K562 (cell line): ENCODE data around the gene LCNL1. TPM values are rescaled to one million over a fixed set of nuclear protein-coding genes. Genes with fewer than 3 reads are reported as not detected.
A peak's percentile ranks its signal among the peaks of the same experiment; 100 is the strongest.

Experiments
- CBX3 ChIP-seq, 2 experiments: IDR thresholded peaks; 1 replicate in 1 of 2; 2 replicates in 1 of 2; pipeline ENCODE4 v1.6.1; 2012; ENCODE audit warnings: inconsistent platforms in 2 of 2, low read length in 2 of 2, borderline replicate concordance in 1 of 2, control low read depth in 1 of 2
- CHD2 ChIP-seq: IDR thresholded peaks from 2 replicates; pipeline ENCODE4 v1.6.1; 2011; ENCODE audit warnings: low read depth, low read length
- COPS2 ChIP-seq: fragments of 450-650 bp; conservative IDR thresholded peaks from 2 replicates; pipeline ENCODE4 v1.6.1; 2016; ENCODE audit warnings: mild to moderate bottlenecking, moderate library complexity
- DACH1 ChIP-seq: fragments of 450-650 bp; IDR thresholded peaks from 2 replicates; pipeline ENCODE4 v1.6.1; 2018; ENCODE audit not compliant: partially characterized antibody
- GATAD2B ChIP-seq: fragments of 450-650 bp; IDR thresholded peaks from 2 replicates; pipeline ENCODE4 v1.6.1; 2017; ENCODE audit warnings: mild to moderate bottlenecking, borderline replicate concordance
- KDM4B ChIP-seq, 2 experiments: fragments of 450-650 bp in 1 of 2; sonication (generic) in 1 of 2; IDR thresholded peaks; 2 replicates each; pipeline ENCODE4 v1.6.1; 2016 to 2017; ENCODE audit warnings: borderline replicate concordance in 2 of 2, antibody characterized with exemption in 1 of 2, low read depth in 1 of 2, mild to moderate bottlenecking in 1 of 2
- MAFF ChIP-seq: IDR thresholded peaks from 2 replicates; pipeline ENCODE4 v1.6.1; 2012; ENCODE audit warnings: low read length, improper control_type of control experiment
- MYC ChIP-seq, 2 experiments: fragments of 250-450 bp in 1 of 2; sonication (Bioruptor Pico) in 1 of 2; IDR thresholded peaks; 2 replicates each; pipeline versions ENCODE4 v1.5.1 to v1.6.1; 2012 to 2021; ENCODE audit warnings: low read depth in 2 of 2, borderline replicate concordance in 1 of 2, improper control_type of control experiment in 1 of 2, low read length in 1 of 2, mild to moderate bottlenecking in 1 of 2, moderate library complexity in 1 of 2
- NCOA1 ChIP-seq: fragments of 450-650 bp; IDR thresholded peaks from 2 replicates; pipeline ENCODE4 v1.6.1; 2016; ENCODE audit warnings: low read depth
- NCOA4 ChIP-seq: fragments of 450-650 bp; IDR thresholded peaks from 2 replicates; pipeline ENCODE4 v1.6.1; 2018; ENCODE audit warnings: mild to moderate bottlenecking; ENCODE audit not compliant: partially characterized antibody
- PHB2 ChIP-seq: fragments of 450-650 bp; IDR thresholded peaks from 2 replicates; pipeline ENCODE4 v1.6.1; 2017; ENCODE audit warnings: low read depth
- SLC30A9 ChIP-seq: fragments of 250-450 bp; sonication (Bioruptor Pico); IDR thresholded peaks from 2 replicates; pipeline ENCODE4 v1.8.0; 2022; ENCODE audit warnings: mild to moderate bottlenecking, moderate library complexity
- TAF15 ChIP-seq: fragments of 200-400 bp; formaldehyde crosslinking; IDR thresholded peaks from 2 replicates; pipeline ENCODE4 v1.6.1; 2017; ENCODE audit warnings: mild to moderate bottlenecking, low read depth, low read length, moderate library complexity
- TFAM ChIP-seq: fragments of 250-450 bp; sonication (Bioruptor Pico); conservative IDR thresholded peaks from 2 replicates; pipeline ENCODE4 v1.5.0; 2021; ENCODE audit warnings: mild to moderate bottlenecking, moderate library complexity
- ZNF23 ChIP-seq: fragments of 250-450 bp; sonication (Bioruptor Pico); IDR thresholded peaks from 2 replicates; pipeline ENCODE4 v1.4.0; 2020; ENCODE audit warnings: mild to moderate bottlenecking
- ZNF311 ChIP-seq: fragments of 250-450 bp; sonication (Bioruptor Pico); IDR thresholded peaks from 2 replicates; pipeline ENCODE4 v1.4.0; 2020; ENCODE audit warnings: mild to moderate bottlenecking, moderate library complexity
- ZNF589 ChIP-seq: fragments of 200-800 bp; sonication (Bioruptor generic); IDR thresholded peaks from 2 replicates; pipeline ENCODE4 v1.6.1; 2016; ENCODE audit warnings: low read depth, missing genetic modification characterization, missing compliant biosample characterization
- ZNF76 ChIP-seq: fragments of 250-450 bp; sonication (Bioruptor Pico); IDR thresholded peaks from 2 replicates; pipeline ENCODE4 v1.4.0; 2020; ENCODE audit warnings: mild to moderate bottlenecking, moderate library complexity, borderline replicate concordance
- ZNF79 ChIP-seq: fragments of 250-450 bp; sonication (Bioruptor Pico); IDR thresholded peaks from 2 replicates; pipeline ENCODE4 v1.4.0; 2020; ENCODE audit warnings: low read depth, mild to moderate bottlenecking, moderate library complexity
- ZSCAN29 ChIP-seq: fragments of 450-650 bp; IDR thresholded peaks from 2 replicates; pipeline ENCODE4 v1.6.1; 2017
- polyA plus RNA-seq, 8 experiments: library from polyadenylated mRNA; depleted of rRNA in 4 of 8; stranded (reverse) in 5 of 8; unstranded in 3 of 8; fragments of >200 nt; fragmentation: Nextera tagmentation in 2 of 8; fragmentation: Illumina TruSeq in 1 of 8; extraction: Ambion mirVana in 2 of 8; extraction: Trizol in 1 of 8; gene quantifications; 2 replicates each; pipeline versions ENCODE4 v1.2.1 to v1.2.3, GENCODE V29; 2011 to 2014; ENCODE audit warnings: inconsistent platforms in 1 of 8, missing spikeins in 1 of 8
- total RNA-seq, 7 experiments: library from RNA; depleted of rRNA in 6 of 7; stranded (reverse); fragments of >200 nt in 6 of 7; fragmentation: Illumina TruSeq in 2 of 7; extraction: Trizol in 2 of 7; gene quantifications; 2 replicates each; pipeline versions ENCODE4 v1.2.1 to v1.2.3, GENCODE V29; 2011 to 2021; ENCODE audit warnings: low replicate concordance in 1 of 7
- TF ChIP-seq, protein P1 (sequence below): fragments of 200-400 bp; formaldehyde crosslinking; IDR thresholded peaks from 2 replicates; pipeline ENCODE4 v1.6.1; 2017; ENCODE audit warnings: mild to moderate bottlenecking, low read depth, low read length, moderate library complexity
- TF ChIP-seq, protein P2 (sequence below): fragments of 250-450 bp; sonication (Bioruptor Pico); IDR thresholded peaks from 2 replicates; pipeline ENCODE4 v1.6.1; 2021; ENCODE audit warnings: mild to moderate bottlenecking
- TF ChIP-seq, protein P3 (sequence below), 2 experiments: IDR thresholded peaks; 2 replicates each; pipeline ENCODE4 v1.6.1; 2011; ENCODE audit warnings: borderline replicate concordance in 1 of 2, control low read depth in 1 of 2, low read depth in 1 of 2, low read length in 1 of 2, mild to moderate bottlenecking in 1 of 2, mixed read lengths in 1 of 2, moderate library complexity in 1 of 2; ENCODE audit not compliant: insufficient read depth in 1 of 2, insufficient read length in 1 of 2, poor library complexity in 1 of 2, severe bottlenecking in 1 of 2; ENCODE audit errors: extremely low read depth in 1 of 2
- TF ChIP-seq, protein P4 (sequence below): sonication (generic); formaldehyde crosslinking; IDR thresholded peaks from 2 replicates; pipeline ENCODE4 v1.8.0; 2022; ENCODE audit warnings: missing genetic modification reagents, mild to moderate bottlenecking, borderline replicate concordance

Gene LCNL1
- total and polyA plus RNA-seq, 9 of the 15 experiments (the other 6 are each of a cell fraction or from before 2014, with no cell fraction given), result 0.04 to 0.16 (median 0.04) TPM; not detected in 4

DNA sequence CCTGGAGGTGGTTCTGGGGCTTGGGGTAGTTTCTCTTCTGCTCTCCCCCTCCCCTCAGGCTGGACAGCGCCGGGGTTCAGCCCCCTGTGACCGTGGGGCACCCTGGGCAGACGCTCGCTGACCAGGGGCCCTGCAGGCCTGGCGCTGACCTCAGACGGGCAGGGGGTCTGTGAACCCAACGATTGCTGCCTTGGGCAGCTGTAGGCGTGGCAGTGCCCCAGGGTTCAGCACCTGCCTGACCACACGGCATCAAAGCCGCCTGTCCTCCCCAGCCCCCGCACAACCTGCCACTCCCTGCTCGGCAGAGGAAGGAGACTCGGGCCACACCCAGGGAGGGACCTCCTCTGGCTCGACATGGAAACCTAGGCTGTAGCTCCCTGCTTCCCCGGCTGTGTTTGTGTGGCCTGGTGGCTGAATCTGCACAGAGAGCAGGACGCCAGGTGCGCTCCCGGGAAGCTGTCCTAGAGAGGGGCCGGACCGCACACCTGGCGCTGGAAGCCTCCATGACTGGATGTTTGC lies 18.6 kb upstream of the LCNL1 start (continued):
- TF ChIP-seq CHD2 (no peak), COPS2 (no peak), NCOA1 (no peak), PHB2 (no peak), SLC30A9 (CRISPR knock-in tag) (no peak), TFAM (CRISPR knock-in tag) (no peak), ZNF311 (CRISPR knock-in tag) (no peak), DACH1 (no peak), NCOA4 (no peak), ZSCAN29 (no peak), CBX3 (IDR thresholded peaks at IDR 0.05; ENCODE audit: borderline replicate concordance in 1 of 2, low read length in 2 of 2) (no peak), ZNF76 (CRISPR knock-in tag) (no peak), MAFF (no peak), ZNF589 (CRISPR knock-in tag) (no peak), KDM4B (IDR thresholded peaks at IDR 0.05; ENCODE audit: borderline replicate concordance in 2 of 2, low read depth in 1 of 2) (no peak), TAF15 (no peak), ZNF23 (CRISPR knock-in tag) (no peak), MYC (IDR thresholded peaks at IDR 0.05; ENCODE audit: low read depth, low read length) (peak; percentile 49; the same call in 1 of the 2 replicates), MYC (CRISPR knock-in tag; IDR thresholded peaks at IDR 0.05; ENCODE audit: borderline replicate concordance, low read depth) (no peak), ZNF79 (CRISPR knock-in tag) (no peak), GATAD2B (no peak)
- TF ChIP-seq, protein P1, sequence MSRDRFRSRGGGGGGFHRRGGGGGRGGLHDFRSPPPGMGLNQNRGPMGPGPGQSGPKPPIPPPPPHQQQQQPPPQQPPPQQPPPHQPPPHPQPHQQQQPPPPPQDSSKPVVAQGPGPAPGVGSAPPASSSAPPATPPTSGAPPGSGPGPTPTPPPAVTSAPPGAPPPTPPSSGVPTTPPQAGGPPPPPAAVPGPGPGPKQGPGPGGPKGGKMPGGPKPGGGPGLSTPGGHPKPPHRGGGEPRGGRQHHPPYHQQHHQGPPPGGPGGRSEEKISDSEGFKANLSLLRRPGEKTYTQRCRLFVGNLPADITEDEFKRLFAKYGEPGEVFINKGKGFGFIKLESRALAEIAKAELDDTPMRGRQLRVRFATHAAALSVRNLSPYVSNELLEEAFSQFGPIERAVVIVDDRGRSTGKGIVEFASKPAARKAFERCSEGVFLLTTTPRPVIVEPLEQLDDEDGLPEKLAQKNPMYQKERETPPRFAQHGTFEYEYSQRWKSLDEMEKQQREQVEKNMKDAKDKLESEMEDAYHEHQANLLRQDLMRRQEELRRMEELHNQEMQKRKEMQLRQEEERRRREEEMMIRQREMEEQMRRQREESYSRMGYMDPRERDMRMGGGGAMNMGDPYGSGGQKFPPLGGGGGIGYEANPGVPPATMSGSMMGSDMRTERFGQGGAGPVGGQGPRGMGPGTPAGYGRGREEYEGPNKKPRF, result no peak
- TF ChIP-seq, protein P2, sequence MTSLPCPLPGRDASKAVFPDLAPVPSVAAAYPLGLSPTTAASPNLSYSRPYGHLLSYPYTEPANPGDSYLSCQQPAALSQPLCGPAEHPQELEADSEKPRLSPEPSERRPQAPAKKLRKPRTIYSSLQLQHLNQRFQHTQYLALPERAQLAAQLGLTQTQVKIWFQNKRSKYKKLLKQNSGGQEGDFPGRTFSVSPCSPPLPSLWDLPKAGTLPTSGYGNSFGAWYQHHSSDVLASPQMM (CRISPR knock-in tag), result no peak
- TF ChIP-seq, protein P3, sequence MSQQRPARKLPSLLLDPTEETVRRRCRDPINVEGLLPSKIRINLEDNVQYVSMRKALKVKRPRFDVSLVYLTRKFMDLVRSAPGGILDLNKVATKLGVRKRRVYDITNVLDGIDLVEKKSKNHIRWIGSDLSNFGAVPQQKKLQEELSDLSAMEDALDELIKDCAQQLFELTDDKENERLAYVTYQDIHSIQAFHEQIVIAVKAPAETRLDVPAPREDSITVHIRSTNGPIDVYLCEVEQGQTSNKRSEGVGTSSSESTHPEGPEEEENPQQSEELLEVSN (IDR thresholded peaks at IDR 0.05; ENCODE audit: borderline replicate concordance in 1 of 2, extremely low read depth in 1 of 2, insufficient read depth in 1 of 2, insufficient read length in 1 of 2, low read depth in 1 of 2, low read length in 1 of 2, poor library complexity in 1 of 2, severe bottlenecking in 1 of 2), result peak in 1 of 2 experiments; percentile 56
- TF ChIP-seq, protein P4, sequence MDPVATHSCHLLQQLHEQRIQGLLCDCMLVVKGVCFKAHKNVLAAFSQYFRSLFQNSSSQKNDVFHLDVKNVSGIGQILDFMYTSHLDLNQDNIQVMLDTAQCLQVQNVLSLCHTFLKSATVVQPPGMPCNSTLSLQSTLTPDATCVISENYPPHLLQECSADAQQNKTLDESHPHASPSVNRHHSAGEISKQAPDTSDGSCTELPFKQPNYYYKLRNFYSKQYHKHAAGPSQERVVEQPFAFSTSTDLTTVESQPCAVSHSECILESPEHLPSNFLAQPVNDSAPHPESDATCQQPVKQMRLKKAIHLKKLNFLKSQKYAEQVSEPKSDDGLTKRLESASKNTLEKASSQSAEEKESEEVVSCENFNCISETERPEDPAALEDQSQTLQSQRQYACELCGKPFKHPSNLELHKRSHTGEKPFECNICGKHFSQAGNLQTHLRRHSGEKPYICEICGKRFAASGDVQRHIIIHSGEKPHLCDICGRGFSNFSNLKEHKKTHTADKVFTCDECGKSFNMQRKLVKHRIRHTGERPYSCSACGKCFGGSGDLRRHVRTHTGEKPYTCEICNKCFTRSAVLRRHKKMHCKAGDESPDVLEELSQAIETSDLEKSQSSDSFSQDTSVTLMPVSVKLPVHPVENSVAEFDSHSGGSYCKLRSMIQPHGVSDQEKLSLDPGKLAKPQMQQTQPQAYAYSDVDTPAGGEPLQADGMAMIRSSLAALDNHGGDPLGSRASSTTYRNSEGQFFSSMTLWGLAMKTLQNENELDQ, result no peak
